Iris pigment epithelial cell (primary cell): ENCODE measurements around the gene UBAP2.
A peak's percentile ranks its signal among the peaks of the same experiment; 100 is the strongest.
"Not testable (repeated sequence)": the region's sequence is repeated elsewhere in the genome, so short reads cannot be mapped to it uniquely, and the experiment has no call there.

Experiments used
- DNase-seq: peaks from one replicate; pipeline ENCODE4 v3.0.0-alpha.2; 2011; ENCODE audit warnings: low read depth

UBAP2 gene

DNA sequence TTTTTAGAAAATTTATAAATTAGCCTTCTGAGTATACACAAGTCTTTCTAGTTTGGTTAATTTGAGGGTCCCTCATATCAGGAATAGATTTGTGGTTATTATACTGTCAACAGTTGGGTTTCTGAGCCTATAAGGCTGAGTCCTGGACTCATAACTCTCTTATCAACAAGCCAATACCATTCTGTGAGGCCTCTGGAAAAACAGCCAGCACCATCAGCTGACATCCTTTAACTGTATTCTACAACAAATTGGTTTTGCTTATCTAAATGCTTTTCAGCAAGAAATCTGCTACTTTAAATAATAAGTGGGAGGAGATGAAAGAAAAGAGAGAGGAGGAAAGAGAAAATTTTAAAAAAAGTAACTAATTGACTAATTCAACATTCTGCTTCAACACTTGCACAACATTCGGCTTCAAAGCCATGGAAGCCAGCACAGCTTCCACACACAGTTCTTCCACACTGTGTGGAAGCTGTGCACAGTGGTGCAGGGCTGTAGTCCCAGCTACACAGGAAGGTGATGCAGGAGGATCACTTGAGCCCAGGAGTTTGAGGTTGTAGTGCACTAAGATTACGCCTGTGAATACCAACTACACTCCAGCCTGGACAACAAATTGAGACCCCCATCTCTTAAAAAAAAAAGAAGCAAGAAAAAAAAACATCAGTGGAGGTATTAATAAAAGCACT, 84.5 kb downstream of the UBAP2 start:
- DNase-seq = no peak

GRCh38 chr9:33962468-33962867, 86.2 kb downstream of the UBAP2 start:
- DNase-seq = not testable (repeated sequence)

GRCh38 chr9:33959725-33960124, 89.0 kb downstream of the UBAP2 start:
- DNase-seq = no peak

DNA sequence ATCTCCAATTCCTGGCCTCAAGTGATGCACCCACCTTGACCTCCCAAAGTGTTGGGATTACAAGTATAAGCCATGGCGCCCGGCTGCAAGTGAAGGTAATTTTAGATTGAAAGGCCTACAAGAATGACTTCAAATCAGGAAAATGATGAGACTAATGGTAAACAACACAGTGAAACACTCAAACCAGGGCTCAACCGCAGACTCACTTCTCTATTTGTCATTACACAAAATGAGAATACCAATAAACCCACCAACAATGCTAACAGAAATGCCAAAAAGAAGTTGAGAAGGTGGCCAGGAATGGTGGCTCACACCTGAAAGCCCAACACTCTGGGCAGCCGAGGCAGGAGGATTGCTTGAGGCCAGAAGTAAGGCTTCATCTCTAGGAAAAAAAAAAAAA, 92.1 kb downstream of the UBAP2 start:
- no peak for DNase-seq

DNA sequence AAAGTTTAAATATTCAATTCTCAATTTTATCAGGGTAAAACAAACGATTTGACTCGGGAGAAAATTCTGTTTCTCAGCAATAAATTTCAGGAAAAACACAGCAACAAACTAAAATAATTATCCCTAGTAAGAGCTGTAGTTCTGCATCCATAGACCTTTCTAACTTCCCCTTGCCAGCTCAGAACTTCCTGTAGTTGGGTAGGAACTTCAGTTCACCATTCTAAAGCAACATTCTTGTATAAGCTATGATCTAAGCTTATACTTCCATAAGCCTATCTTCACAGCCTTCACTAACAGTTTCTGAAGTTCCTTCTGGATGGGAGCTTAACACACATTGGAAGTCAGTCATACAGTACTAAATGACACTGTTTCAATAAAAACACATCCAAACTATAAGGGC, 96.6 kb downstream of the UBAP2 start:
- no peak for DNase-seq

GRCh38 chr9:33950371-33950770, 98.3 kb downstream of the UBAP2 start:
- peak; percentile 16 for DNase-seq

DNA sequence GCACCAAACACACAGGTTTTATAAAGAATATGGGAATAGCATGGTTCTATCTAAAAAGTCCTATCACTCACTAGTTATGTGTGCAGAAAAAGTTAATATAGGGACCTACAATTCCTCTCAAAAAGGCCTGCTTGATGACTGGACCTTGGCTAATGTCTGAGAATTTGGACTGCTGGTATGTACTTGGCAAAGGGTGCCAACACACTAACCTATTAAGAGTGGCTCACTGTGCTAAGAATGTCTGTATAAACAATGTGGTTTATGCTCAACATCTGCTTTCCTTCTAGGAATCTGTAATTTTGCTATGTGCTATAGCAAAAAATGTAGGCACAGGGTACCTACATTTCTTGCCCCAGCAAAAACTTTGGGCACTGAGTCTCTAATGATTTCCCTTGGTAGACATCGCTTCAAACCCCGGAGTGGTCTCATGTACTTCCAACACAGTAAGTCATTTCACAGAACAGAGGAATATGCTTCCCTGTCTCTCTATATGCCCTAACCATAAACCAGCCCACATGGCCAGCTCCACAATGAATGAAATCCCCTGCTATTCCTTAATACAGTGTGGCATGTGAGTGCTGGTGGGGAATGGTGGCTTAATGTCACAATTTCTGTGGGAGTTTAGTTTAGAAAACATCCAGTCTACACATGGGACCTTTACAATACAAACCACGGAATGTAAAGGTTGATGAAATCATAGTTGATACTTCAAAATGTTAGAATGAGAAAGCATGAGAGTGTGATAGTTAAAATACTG, 101.7 kb downstream of the UBAP2 start:
- peak; percentile 96 for DNase-seq

GRCh38 chr9:33943389-33943788, 105.3 kb downstream of the UBAP2 start:
- DNase-seq = no peak

GRCh38 chr9:33942471-33943083, 106.1 kb downstream of the UBAP2 start:
- peak; percentile 81 for DNase-seq

- DNase-seq = no peak
These were observed 108.5 kb downstream of the UBAP2 start for GRCh38 chr9:33939924-33940874.

- no peak for DNase-seq
These were observed 114.4 kb downstream of the UBAP2 start for GRCh38 chr9:33934188-33934878.

DNA sequence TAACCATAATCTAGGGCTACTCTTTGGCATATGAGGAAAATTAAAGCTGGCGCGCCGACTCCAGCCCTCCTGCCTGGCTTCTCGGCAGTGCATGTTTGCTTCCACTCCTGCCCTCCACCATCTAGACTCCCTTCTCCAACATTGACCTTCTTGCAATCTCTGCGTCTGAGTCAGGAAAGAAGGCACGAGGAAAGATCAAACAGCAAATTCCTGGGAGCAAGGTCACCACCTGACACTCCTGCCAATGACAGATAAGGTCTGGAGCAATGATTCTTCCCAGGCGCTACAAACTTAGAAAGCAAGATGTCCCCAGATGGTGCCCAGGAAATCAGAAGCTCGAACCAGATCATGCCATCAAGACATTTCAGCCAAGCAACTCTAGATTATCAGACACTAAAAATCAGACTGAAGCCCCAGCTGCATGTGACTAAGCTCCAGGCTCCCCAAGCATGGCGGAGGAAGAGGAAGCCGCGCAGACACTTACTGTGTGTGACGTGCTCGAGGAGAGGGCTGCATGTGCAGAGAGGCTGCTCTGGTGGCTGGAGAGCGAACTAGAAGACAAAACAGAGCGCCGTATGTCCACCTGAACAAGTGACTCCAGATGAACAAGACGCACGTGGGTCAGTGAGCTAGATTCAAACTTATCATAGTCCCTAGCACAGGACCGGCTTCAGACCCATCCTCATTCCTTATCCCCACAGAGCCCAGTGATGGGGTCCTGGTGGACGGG, 116.4 kb downstream of the UBAP2 start:
- no peak for DNase-seq

- DNase-seq = no peak
These were observed 117.4 kb downstream of the UBAP2 start for GRCh38 chr9:33931326-33931725.

DNA sequence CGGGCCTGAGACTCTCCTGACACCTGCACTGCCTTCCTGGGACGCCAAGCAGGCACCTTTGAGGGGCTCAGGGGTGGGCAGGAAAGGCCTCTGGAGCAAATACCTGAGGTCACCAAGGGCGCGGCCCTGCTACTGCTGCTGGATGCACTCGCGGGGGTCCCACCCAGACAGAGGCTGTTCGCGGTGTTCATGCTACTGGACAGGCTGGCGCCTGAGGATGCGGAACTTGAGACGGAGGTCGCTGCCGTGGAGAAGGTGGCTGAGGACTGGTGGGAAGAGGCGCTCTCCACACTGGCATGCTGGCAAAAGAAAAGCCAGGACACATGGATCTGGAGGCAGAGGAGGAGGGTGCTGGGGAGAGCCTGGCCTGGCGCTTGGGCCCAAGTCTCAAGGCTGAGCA, 121.0 kb downstream of the UBAP2 start:
- DNase-seq = no peak

GRCh38 chr9:33926746-33927485, 121.8 kb downstream of the UBAP2 start:
- no peak for DNase-seq

DNA sequence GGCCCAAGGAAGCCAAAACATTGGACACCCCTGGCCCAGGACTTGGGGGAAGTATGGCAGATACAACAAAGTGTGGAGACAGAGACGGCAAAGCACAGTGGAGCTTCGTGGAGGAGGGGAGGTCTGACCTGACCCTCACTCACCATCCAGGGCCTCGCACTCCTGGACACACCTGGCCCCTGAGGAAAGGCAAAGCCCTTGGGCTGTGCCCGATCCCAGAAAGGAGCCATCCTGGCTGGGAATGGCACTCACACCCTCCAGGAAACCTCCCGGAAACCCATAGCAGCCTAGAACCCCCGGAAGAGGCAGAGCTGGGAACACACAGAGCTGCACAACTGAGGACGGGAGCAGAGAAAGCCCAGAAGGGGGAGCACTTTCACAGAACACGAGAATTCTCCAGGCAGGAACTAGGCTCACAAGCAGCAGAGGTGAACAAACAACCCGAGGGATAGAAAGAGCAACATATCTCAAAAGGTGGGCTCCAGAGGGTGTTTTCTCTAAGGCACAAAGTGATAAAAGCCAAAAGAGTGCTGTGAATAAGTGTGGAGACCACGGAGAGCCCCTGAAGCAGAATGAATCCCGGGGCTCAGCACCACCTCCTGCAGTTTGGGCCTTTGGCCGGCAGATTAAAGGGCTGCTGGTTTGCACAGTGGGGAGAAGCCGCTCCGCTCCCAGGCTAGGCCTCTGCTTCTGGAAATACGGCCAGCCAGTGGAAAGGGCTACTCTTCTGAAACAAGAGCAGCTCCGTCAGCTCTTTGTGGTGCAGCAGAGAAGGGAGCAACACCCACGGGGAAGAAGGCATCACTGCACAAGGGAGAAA, 123.5 kb downstream of the UBAP2 start:
- DNase-seq = peak; percentile 57

- DNase-seq = no peak
These were observed 124.5 kb downstream of the UBAP2 start for GRCh38 chr9:33923998-33924701.

DNA sequence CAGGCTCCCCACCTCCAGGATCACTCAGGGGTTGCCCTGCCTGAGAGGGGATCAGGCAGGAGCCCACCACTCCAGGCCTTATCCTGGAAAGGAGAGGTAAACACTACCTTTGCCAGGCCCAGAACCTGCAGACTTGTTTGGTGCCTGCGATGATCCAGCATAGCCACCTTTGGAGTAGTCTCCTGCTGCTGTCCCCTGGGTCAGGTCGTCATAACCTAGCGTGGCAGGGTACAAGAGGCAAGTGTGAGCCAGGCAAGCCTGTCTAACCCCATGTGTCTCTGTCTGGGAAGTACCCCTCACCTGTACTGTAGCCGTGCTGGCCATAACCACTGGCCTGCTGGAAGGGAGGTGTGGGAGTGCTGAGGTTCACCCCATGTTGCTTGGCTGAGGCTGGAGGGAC, 125.6 kb downstream of the UBAP2 start:
- no peak for DNase-seq
